Ovary (tissue), 9 donors: ENCODE measurements around the gene EPHB6. TPM values are rescaled to one million over a fixed set of nuclear protein-coding genes. Genes with fewer than 3 reads are reported as not detected.

Experiments used
- DNase-seq, 5 donors: peaks; one replicate each; pipeline ENCODE4 v3.0.0-alpha.2; 2019 to 2020
- H3K27ac ChIP-seq, 2 donors: fragments of 200-600 bp; one replicate each; pipeline versions ENCODE4 v1.5.1 to v1.8.0; 2019 to 2022
- H3K27me3 ChIP-seq: fragments of 200-600 bp; one replicate; pipeline ENCODE4 v1.8.0; 2022
- H3K36me3 ChIP-seq: fragments of 200-600 bp; sonication (generic); one replicate; pipeline ENCODE4 v1.5.1; 2019
- H3K4me1 ChIP-seq: one replicate; pipeline ENCODE4 v1.8.1; 2013; ENCODE audit warnings: mild to moderate bottlenecking, moderate library complexity; ENCODE audit not compliant: insufficient read depth
- H3K4me3 ChIP-seq: fragments of 200-600 bp; sonication (generic); one replicate; pipeline ENCODE4 v1.5.1; 2017
- H3K9me3 ChIP-seq, 2 donors: fragments of 200-600 bp in 1 of 2; sonication (generic) in 1 of 2; one replicate each; pipeline versions ENCODE4 v1.5.1 to v1.8.1; 2013 to 2019; ENCODE audit warnings: mild to moderate bottlenecking in 1 of 2, moderate library complexity in 1 of 2
- EP300 ChIP-seq: sonication (generic); formaldehyde crosslinking; IDR thresholded peaks from one replicate; pipeline ENCODE4 v1.6.1; 2017; ENCODE audit warnings: antibody characterized with exemption
- POLR2A ChIP-seq: fragments of 450-650 bp; IDR thresholded peaks from one replicate; pipeline ENCODE4 v1.6.1; 2017; ENCODE audit warnings: antibody characterized with exemption, mild to moderate bottlenecking, moderate library complexity
- WGBS, 3 donors: extraction: QIAGEN DNeasy Blood & Tissue Kit in 1 of 3; methylation state at CpG; one replicate each; pipeline versions ENCODE4 v1.1.5 to v1.1.7; 2013 to 2017; 5-methylcytosine and 5-hydroxymethylcytosine counted together
- intact Hi-C, 4 donors: fragments of 100-400 bp; cut with DNase I; formaldehyde crosslinking; loops; one replicate each; pipeline versions ENCODE4 v1.11.0 to v1.15.1; 2022 to 2023
- polyA plus RNA-seq, 2 donors: library from polyadenylated mRNA; stranded (reverse); fragments of 200-250 nt in 1 of 2; fragments of 350-450 nt in 1 of 2; fragmentation: Illumina TruSeq in 1 of 2; extraction: RNeasy Lipid Tissue Mini Kit (QIAGEN cat#74804) in 1 of 2; gene quantifications; one replicate each; pipeline ENCODE4 v1.2.3, GENCODE V29; 2013 to 2014
- total RNA-seq, 7 donors: library from RNA; depleted of rRNA in 2 of 7; stranded (reverse); fragments of >200 nt in 2 of 7; fragmentation: NEBNext Ultra II Directional in 3 of 7; extraction: Animal tissue kit (Norgen Biotek cat#: 25700) in 3 of 7; gene quantifications; one replicate each; pipeline versions ENCODE4 v1.1.0 to v1.2.4, GENCODE V29; 2016 to 2023
- TF ChIP-seq, protein P1 (sequence below), 3 donors: fragments of 450-650 bp in 2 of 3; fragments of 200-600 bp in 1 of 3; IDR thresholded peaks; one replicate each; pipeline versions ENCODE4 v1.5.1 to v1.8.0; 2016 to 2022; ENCODE audit warnings: antibody characterized with exemption in 3 of 3, mild to moderate bottlenecking in 1 of 3
- donor health status: DM: no; HTN: no; CAD: no; lungs with moderate emphysema.
- donor health status: DM: no; HTN: no; CAD: no.
- donor health status: Bipolar disorder and iron deficiency.
- donor health status: DM: yes; HTN: yes; CAD: no.
- donor health status: DM: no; HTN: no; CAD: no.
- donor health status: DM: yes; HTN: yes; CAD: no.

EPHB6 gene
- total and polyA plus RNA-seq, 9 donors: 10.7 to 41.1 (median 28.5) TPM

DNA sequence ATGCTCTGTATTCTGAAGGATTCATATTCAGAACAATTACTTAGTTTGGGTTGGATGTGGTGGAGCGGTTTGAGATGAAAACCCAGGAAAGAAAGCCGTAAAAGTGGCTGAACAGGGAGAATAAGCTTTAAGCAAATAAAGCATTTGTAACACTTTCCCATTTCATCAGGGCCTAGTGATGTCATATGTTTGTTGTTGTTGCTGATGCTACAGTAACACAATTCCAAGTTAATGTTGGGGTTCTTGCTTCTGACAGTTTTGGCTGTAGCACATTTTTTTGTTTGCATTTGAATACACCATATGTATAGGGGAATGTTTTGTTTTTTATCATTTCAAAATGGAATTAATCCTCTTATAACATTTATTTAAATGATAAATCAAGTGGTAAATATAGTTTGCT lies 40.4 kb upstream of the EPHB6 start:
- 76 to 90% (median 80%) methylated on average over 2 of the region's 2 CpGs for WGBS, 3 donors
- no peaks in the 10 kb centered on the region for H3K27me3 ChIP-seq

GRCh38 chr7:142815134-142815533 lies 39.7 kb upstream of the EPHB6 start:
- no peak for DNase-seq
- no peaks in the 10 kb centered on the region for H3K9me3 ChIP-seq
- intact Hi-C loops: no loop called here
- H3K4me3 ChIP-seq: no peak overlapping the region
- WGBS, 3 donors: 81 to 83% (median 82%) methylated on average over 3 of the region's 3 CpGs
- no peaks in the 10 kb centered on the region for H3K27me3 ChIP-seq
- TF ChIP-seq, protein P1, sequence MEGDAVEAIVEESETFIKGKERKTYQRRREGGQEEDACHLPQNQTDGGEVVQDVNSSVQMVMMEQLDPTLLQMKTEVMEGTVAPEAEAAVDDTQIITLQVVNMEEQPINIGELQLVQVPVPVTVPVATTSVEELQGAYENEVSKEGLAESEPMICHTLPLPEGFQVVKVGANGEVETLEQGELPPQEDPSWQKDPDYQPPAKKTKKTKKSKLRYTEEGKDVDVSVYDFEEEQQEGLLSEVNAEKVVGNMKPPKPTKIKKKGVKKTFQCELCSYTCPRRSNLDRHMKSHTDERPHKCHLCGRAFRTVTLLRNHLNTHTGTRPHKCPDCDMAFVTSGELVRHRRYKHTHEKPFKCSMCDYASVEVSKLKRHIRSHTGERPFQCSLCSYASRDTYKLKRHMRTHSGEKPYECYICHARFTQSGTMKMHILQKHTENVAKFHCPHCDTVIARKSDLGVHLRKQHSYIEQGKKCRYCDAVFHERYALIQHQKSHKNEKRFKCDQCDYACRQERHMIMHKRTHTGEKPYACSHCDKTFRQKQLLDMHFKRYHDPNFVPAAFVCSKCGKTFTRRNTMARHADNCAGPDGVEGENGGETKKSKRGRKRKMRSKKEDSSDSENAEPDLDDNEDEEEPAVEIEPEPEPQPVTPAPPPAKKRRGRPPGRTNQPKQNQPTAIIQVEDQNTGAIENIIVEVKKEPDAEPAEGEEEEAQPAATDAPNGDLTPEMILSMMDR (IDR thresholded peaks at IDR 0.05): no peak
- TF ChIP-seq POLR2A (no peak), EP300 (no peak)
- no peak overlapping the region for H3K27ac ChIP-seq
- no peaks in the 10 kb centered on the region for H3K36me3 ChIP-seq
- H3K4me1 ChIP-seq: no peaks in the 10 kb centered on the region

More for the DNA sequence above, 40.4 kb upstream of the EPHB6 start:
- TF ChIP-seq POLR2A (no peak), EP300 (no peak)
- TF ChIP-seq, protein P1 (IDR thresholded peaks at IDR 0.05): no peak
- no peak for DNase-seq
- no peaks in the 10 kb centered on the region for H3K4me1 ChIP-seq
- H3K36me3 ChIP-seq: no peaks in the 10 kb centered on the region
- H3K9me3 ChIP-seq: no peaks in the 10 kb centered on the region
- H3K4me3 ChIP-seq: no peak overlapping the region
- H3K27ac ChIP-seq: no peak overlapping the region
- intact Hi-C loops: no loop called here

DNA sequence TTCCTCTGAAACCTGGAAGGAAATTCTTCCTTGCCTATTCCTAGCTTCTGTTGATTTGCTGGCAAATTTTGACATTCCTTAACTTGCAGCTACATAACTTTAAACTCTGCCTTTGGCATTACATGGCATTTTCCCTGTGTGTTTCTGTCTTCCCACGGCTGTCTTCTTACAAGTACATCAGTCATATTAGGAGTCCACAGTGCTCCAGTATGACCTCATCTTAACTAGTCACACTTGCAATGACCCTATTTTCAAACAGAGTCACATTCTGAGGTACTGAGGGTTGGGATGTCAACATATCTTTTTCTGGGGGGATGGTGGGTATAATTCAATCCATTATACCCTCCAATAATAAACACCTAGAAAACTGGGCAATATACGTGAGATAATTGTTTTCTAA lies 37.4 kb upstream of the EPHB6 start:
- no peak for DNase-seq
- no peaks in the 10 kb centered on the region for H3K27me3 ChIP-seq
- H3K4me3 ChIP-seq: no peak overlapping the region
- TF ChIP-seq EP300 (no peak), POLR2A (no peak)
- TF ChIP-seq, protein P1 (IDR thresholded peaks at IDR 0.05): no peak
- no peaks in the 10 kb centered on the region for H3K9me3 ChIP-seq
- intact Hi-C loops: no loop called here
- no peak overlapping the region for H3K27ac ChIP-seq
- WGBS, 3 donors: 61 to 76% (median 67%) methylated on average over 2 of the region's 2 CpGs
- no peaks in the 10 kb centered on the region for H3K4me1 ChIP-seq
- H3K36me3 ChIP-seq: no peaks in the 10 kb centered on the region

GRCh38 chr7:142819530-142819929 lies 35.3 kb upstream of the EPHB6 start:
- Histone ChIP-seq H3K27me3 (no peaks in the 10 kb centered on the region), H3K36me3 (no peaks in the 10 kb centered on the region), H3K4me3 (no peak overlapping the region), H3K4me1 (no peaks in the 10 kb centered on the region), H3K9me3 (no peaks in the 10 kb centered on the region), H3K27ac (no peak overlapping the region)
- no peak for TF ChIP-seq EP300
- no peak for TF ChIP-seq POLR2A
- TF ChIP-seq, protein P1 (IDR thresholded peaks at IDR 0.05): no peak
- 82 to 85% (median 84%) methylated on average over 5 of the region's 5 CpGs for WGBS, 3 donors
- intact Hi-C loops: no loop called here
- DNase-seq: no peak
